ENCODE data around the gene DNAH2.

DNA sequence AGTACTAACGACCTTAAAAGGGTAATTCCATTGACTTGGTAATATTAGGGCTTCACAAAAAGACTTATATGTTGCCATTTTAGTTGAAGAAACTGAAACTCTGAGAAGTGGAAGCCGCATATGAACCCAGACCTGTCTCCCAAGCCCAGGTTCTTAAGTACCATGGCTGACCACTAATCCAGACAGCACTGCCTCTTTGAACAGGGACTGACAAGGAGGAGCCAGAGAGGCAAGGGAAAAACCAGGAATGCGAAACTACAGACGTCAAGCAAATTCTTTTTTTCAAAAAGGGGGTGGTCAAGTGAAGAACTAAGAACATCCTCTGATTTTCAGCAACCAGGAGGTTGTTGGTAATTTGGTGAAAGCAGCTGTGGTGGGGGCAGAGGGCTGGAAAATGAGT is 155.5 kb downstream of the DNAH2 start:
- TF ChIP-seq, protein P1, sequence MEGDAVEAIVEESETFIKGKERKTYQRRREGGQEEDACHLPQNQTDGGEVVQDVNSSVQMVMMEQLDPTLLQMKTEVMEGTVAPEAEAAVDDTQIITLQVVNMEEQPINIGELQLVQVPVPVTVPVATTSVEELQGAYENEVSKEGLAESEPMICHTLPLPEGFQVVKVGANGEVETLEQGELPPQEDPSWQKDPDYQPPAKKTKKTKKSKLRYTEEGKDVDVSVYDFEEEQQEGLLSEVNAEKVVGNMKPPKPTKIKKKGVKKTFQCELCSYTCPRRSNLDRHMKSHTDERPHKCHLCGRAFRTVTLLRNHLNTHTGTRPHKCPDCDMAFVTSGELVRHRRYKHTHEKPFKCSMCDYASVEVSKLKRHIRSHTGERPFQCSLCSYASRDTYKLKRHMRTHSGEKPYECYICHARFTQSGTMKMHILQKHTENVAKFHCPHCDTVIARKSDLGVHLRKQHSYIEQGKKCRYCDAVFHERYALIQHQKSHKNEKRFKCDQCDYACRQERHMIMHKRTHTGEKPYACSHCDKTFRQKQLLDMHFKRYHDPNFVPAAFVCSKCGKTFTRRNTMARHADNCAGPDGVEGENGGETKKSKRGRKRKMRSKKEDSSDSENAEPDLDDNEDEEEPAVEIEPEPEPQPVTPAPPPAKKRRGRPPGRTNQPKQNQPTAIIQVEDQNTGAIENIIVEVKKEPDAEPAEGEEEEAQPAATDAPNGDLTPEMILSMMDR (IDR thresholded peaks at IDR 0.05; ENCODE audit: poor library complexity, severe bottlenecking): no peak
- TF ChIP-seq EZH2 (IDR thresholded peaks at IDR 0.05; ENCODE audit: borderline replicate concordance, insufficient read depth, low read length, poor library complexity, severe bottlenecking) (no peak), EP300 (conservative IDR thresholded peaks at IDR 0.05; ENCODE audit: poor library complexity, severe bottlenecking) (no peak), TAF1 (IDR thresholded peaks at IDR 0.05; ENCODE audit: low read depth) (no peak)
- TF ChIP-seq, protein P2, sequence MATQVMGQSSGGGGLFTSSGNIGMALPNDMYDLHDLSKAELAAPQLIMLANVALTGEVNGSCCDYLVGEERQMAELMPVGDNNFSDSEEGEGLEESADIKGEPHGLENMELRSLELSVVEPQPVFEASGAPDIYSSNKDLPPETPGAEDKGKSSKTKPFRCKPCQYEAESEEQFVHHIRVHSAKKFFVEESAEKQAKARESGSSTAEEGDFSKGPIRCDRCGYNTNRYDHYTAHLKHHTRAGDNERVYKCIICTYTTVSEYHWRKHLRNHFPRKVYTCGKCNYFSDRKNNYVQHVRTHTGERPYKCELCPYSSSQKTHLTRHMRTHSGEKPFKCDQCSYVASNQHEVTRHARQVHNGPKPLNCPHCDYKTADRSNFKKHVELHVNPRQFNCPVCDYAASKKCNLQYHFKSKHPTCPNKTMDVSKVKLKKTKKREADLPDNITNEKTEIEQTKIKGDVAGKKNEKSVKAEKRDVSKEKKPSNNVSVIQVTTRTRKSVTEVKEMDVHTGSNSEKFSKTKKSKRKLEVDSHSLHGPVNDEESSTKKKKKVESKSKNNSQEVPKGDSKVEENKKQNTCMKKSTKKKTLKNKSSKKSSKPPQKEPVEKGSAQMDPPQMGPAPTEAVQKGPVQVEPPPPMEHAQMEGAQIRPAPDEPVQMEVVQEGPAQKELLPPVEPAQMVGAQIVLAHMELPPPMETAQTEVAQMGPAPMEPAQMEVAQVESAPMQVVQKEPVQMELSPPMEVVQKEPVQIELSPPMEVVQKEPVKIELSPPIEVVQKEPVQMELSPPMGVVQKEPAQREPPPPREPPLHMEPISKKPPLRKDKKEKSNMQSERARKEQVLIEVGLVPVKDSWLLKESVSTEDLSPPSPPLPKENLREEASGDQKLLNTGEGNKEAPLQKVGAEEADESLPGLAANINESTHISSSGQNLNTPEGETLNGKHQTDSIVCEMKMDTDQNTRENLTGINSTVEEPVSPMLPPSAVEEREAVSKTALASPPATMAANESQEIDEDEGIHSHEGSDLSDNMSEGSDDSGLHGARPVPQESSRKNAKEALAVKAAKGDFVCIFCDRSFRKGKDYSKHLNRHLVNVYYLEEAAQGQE (IDR thresholded peaks at IDR 0.05; ENCODE audit: borderline replicate concordance): no peak
